K562 (cell line): Measurements from ENCODE around the gene SEZ6.

Experiments
- ATF1 ChIP-seq, 2 experiments: fragments of 450-650 bp in 1 of 2; IDR thresholded peaks; 2 replicates each; pipeline ENCODE4 v1.6.1; 2016; ENCODE audit warnings: missing compliant biosample characterization in 1 of 2, missing genetic modification characterization in 1 of 2
- BMI1 ChIP-seq: fragments of 150-350 bp; IDR thresholded peaks from 2 replicates; pipeline ENCODE4 v1.6.1; 2014; ENCODE audit warnings: low read length
- EHMT2 ChIP-seq: fragments of 450-650 bp; IDR thresholded peaks from 2 replicates; pipeline ENCODE4 v1.6.1; 2018; ENCODE audit warnings: antibody characterized with exemption
- FOS ChIP-seq: IDR thresholded peaks from 3 replicates; pipeline ENCODE4 v1.6.1; 2011; ENCODE audit not compliant: insufficient read length; ENCODE audit errors: extremely low read depth
- GATA2 ChIP-seq: sonication (generic); formaldehyde crosslinking; IDR thresholded peaks from 2 replicates; pipeline ENCODE4 v1.4.0; 2020; ENCODE audit warnings: mild to moderate bottlenecking, missing genetic modification reagents
- MTA3 ChIP-seq: fragments of 450-650 bp; formaldehyde crosslinking; IDR thresholded peaks from 2 replicates; pipeline ENCODE4 v1.6.1; 2017; ENCODE audit warnings: mild to moderate bottlenecking, borderline replicate concordance
- POLR2A ChIP-seq: fragments of 450-650 bp; conservative IDR thresholded peaks from 2 replicates; pipeline ENCODE4 v1.6.1; 2016
- SPI1 ChIP-seq: IDR thresholded peaks from 2 replicates; pipeline ENCODE4 v1.6.1; 2011; ENCODE audit warnings: low read depth, low read length, control low read depth, borderline replicate concordance
- TCF7L2 ChIP-seq: fragments of 150-350 bp; IDR thresholded peaks from 2 replicates; pipeline ENCODE4 v1.6.1; 2016; ENCODE audit warnings: low read depth, mild to moderate bottlenecking, low read length, moderate library complexity
- YBX1 ChIP-seq: fragments of 450-650 bp; IDR thresholded peaks from 2 replicates; pipeline ENCODE4 v1.7.1; 2016; ENCODE audit warnings: mild to moderate bottlenecking
- TF ChIP-seq, protein P1 (sequence below), 3 experiments: IDR thresholded peaks in 2 of 3; conservative IDR thresholded peaks in 1 of 3; 2 replicates each; pipeline ENCODE4 v1.5.1; 2011 to 2012; ENCODE audit warnings: low read length in 3 of 3, mild to moderate bottlenecking in 3 of 3, control low read depth in 2 of 3, improper control_type of control experiment in 1 of 3, inconsistent platforms in 1 of 3, low read depth in 1 of 3, mixed read lengths in 1 of 3, moderate library complexity in 1 of 3; ENCODE audit not compliant: insufficient read depth in 2 of 3

DNA sequence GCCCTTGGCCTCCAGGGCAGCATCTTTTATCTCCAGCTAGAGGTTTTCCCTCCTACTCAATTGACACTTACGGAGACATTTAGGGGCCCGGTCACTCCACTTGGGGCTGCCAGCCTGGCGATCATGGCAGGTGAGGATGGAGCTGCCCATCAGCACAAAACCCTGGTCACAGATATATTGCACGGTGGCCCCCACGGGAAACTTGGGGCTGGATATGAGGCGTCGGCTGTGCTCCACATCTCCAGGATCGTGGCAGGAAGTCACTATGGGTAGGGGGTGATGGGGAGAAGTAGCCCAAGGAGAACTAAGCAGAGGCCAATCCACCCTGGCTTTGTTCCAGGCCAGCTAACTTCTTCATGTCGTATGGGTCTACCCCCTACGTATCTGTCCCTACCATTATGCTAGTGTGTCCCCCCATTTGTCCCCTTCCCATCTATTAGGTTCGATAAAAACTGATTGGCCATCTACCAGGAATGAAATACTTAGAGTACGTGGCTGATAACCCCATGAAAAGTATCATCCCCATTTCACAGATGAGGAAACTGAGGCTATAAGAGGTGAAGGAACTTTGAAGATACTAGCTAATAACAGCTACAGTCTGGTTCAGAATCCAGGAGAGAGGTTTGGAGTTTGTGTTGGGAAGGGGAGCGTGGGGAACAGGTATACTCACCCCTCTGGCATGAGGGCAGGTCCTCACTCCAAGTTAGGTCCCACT is 48.4 kb downstream of the SEZ6 start:
- TF ChIP-seq GATA2 (CRISPR knock-in tag) (no peak), POLR2A (no peak), FOS (no peak), YBX1 (no peak), TCF7L2 (no peak), MTA3 (no peak), SPI1 (no peak), ATF1 (CRISPR knock-in tag; IDR thresholded peaks at IDR 0.05) (no peak), ATF1 (tag; IDR thresholded peaks at IDR 0.05) (no peak), EHMT2 (no peak), BMI1 (no peak)
- TF ChIP-seq, protein P1, sequence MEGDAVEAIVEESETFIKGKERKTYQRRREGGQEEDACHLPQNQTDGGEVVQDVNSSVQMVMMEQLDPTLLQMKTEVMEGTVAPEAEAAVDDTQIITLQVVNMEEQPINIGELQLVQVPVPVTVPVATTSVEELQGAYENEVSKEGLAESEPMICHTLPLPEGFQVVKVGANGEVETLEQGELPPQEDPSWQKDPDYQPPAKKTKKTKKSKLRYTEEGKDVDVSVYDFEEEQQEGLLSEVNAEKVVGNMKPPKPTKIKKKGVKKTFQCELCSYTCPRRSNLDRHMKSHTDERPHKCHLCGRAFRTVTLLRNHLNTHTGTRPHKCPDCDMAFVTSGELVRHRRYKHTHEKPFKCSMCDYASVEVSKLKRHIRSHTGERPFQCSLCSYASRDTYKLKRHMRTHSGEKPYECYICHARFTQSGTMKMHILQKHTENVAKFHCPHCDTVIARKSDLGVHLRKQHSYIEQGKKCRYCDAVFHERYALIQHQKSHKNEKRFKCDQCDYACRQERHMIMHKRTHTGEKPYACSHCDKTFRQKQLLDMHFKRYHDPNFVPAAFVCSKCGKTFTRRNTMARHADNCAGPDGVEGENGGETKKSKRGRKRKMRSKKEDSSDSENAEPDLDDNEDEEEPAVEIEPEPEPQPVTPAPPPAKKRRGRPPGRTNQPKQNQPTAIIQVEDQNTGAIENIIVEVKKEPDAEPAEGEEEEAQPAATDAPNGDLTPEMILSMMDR (IDR thresholded peaks at IDR 0.05 in 2 of 3, conservative IDR thresholded peaks at IDR 0.05 in 1 of 3; ENCODE audit: insufficient read depth in 2 of 3, low read depth in 1 of 3, low read length in 3 of 3), result no peak
